K562 (cell line): Measurements from ENCODE around the gene PIK3R1. TPM values are rescaled to one million over a fixed set of nuclear protein-coding genes. Genes with fewer than 3 reads are reported as not detected.
A peak's percentile ranks its signal among the peaks of the same experiment; 100 is the strongest.

ENCODE experiments used
- CC2D1A ChIP-seq: fragments of 450-650 bp; IDR thresholded peaks from 2 replicates; pipeline ENCODE4 v1.6.1; 2017; ENCODE audit warnings: mild to moderate bottlenecking
- CEBPG ChIP-seq, 3 experiments: fragments of 200-800 bp in 1 of 3; sonication (Bioruptor generic) in 1 of 3; sonication (generic) in 1 of 3; formaldehyde crosslinking in 1 of 3; IDR thresholded peaks in 2 of 3; conservative IDR thresholded peaks in 1 of 3; 2 replicates each; pipeline versions ENCODE4 v1.6.1 to v1.8.0; 2016 to 2022; ENCODE audit warnings: missing compliant biosample characterization in 2 of 3, missing genetic modification characterization in 2 of 3, mild to moderate bottlenecking in 1 of 3, missing genetic modification reagents in 1 of 3
- ESRRA ChIP-seq: fragments of 450-650 bp; IDR thresholded peaks from 2 replicates; pipeline ENCODE4 v1.6.1; 2014; ENCODE audit warnings: low read depth, mild to moderate bottlenecking, moderate library complexity, borderline replicate concordance
- ETS1 ChIP-seq: conservative IDR thresholded peaks from 2 replicates; pipeline ENCODE4 v1.6.1; 2011; ENCODE audit warnings: low read depth, mild to moderate bottlenecking, low read length; ENCODE audit not compliant: control insufficient read depth
- FOXA3 ChIP-seq, 2 experiments: fragments of 450-650 bp in 1 of 2; sonication (generic) in 1 of 2; formaldehyde crosslinking; IDR thresholded peaks in 1 of 2; conservative IDR thresholded peaks in 1 of 2; 2 replicates each; pipeline versions ENCODE4 v1.4.0 to v1.8.0; 2020 to 2022; ENCODE audit warnings: mild to moderate bottlenecking in 2 of 2, missing genetic modification reagents in 1 of 2
- HMBOX1 ChIP-seq: sonication (generic); IDR thresholded peaks from 2 replicates; pipeline ENCODE4 v1.6.1; 2016
- HMG20A ChIP-seq: fragments of 450-650 bp; formaldehyde crosslinking; conservative IDR thresholded peaks from 2 replicates; pipeline ENCODE4 v1.4.0; 2020; ENCODE audit warnings: mild to moderate bottlenecking, mixed read lengths
- IRF2 ChIP-seq: sonication (generic); formaldehyde crosslinking; IDR thresholded peaks from 2 replicates; pipeline ENCODE4 v1.8.1; 2022; ENCODE audit warnings: mild to moderate bottlenecking, missing genetic modification reagents
- MNT ChIP-seq, 2 experiments: fragments of 450-650 bp; conservative IDR thresholded peaks; 2 replicates each; pipeline ENCODE4 v1.6.1; 2017; ENCODE audit warnings: mild to moderate bottlenecking in 2 of 2, moderate library complexity in 2 of 2
- NEUROD1 ChIP-seq: fragments of 150-350 bp; IDR thresholded peaks from 2 replicates; pipeline ENCODE4 v1.6.1; 2014; ENCODE audit warnings: borderline replicate concordance, low read length, low read depth; ENCODE audit not compliant: partially characterized antibody
- POLR3A ChIP-seq: IDR thresholded peaks from 2 replicates; pipeline ENCODE4 v1.6.1; 2011; ENCODE audit warnings: borderline replicate concordance, mild to moderate bottlenecking, moderate library complexity; ENCODE audit not compliant: insufficient read length, insufficient read depth; ENCODE audit errors: extremely low read depth
- PURB ChIP-seq: sonication (generic); formaldehyde crosslinking; IDR thresholded peaks from 2 replicates; pipeline ENCODE4 v1.9.0; 2021; ENCODE audit warnings: low read depth, mild to moderate bottlenecking, missing genetic modification reagents
- RBFOX2 ChIP-seq: fragments of 200-400 bp; formaldehyde crosslinking; IDR thresholded peaks from 2 replicates; pipeline ENCODE4 v1.6.1; 2017; ENCODE audit warnings: low read depth, mild to moderate bottlenecking, low read length, moderate library complexity
- STAT6 ChIP-seq: sonication (generic); formaldehyde crosslinking; IDR thresholded peaks from 2 replicates; pipeline ENCODE4 v1.8.1; 2023; ENCODE audit warnings: mild to moderate bottlenecking, missing genetic modification reagents
- TAF9B ChIP-seq: fragments of 450-650 bp; IDR thresholded peaks from 2 replicates; pipeline ENCODE4 v1.6.1; 2018; ENCODE audit warnings: mild to moderate bottlenecking; ENCODE audit not compliant: partially characterized antibody
- TCF15 ChIP-seq: fragments of 250-450 bp; sonication (Bioruptor Pico); IDR thresholded peaks from 2 replicates; pipeline ENCODE4 v1.8.0; 2022; ENCODE audit warnings: moderate library complexity, mild to moderate bottlenecking, inconsistent platforms
- ZC3H8 ChIP-seq: fragments of 450-650 bp; IDR thresholded peaks from 2 replicates; pipeline ENCODE4 v1.6.1; 2017
- ZFP1 ChIP-seq: fragments of 450-650 bp; formaldehyde crosslinking; IDR thresholded peaks from 2 replicates; pipeline ENCODE4 v1.4.0; 2020; ENCODE audit warnings: mild to moderate bottlenecking, mixed read lengths
- ZNF232 ChIP-seq: sonication (generic); formaldehyde crosslinking; IDR thresholded peaks from 2 replicates; pipeline ENCODE4 v1.8.0; 2022; ENCODE audit warnings: mild to moderate bottlenecking, missing genetic modification reagents
- ZNF384 ChIP-seq: IDR thresholded peaks from 2 replicates; pipeline ENCODE4 v1.6.1; 2012; ENCODE audit warnings: low read depth, low read length, improper control_type of control experiment
- ZNF668 ChIP-seq: fragments of 250-450 bp; sonication (Bioruptor Pico); IDR thresholded peaks from 2 replicates; pipeline ENCODE4 v1.8.0; 2022; ENCODE audit warnings: mild to moderate bottlenecking, inconsistent platforms
- polyA plus RNA-seq, 8 experiments: library from polyadenylated mRNA; depleted of rRNA in 4 of 8; stranded (reverse) in 5 of 8; unstranded in 3 of 8; fragments of >200 nt; fragmentation: Nextera tagmentation in 2 of 8; fragmentation: Illumina TruSeq in 1 of 8; extraction: Ambion mirVana in 2 of 8; extraction: Trizol in 1 of 8; gene quantifications; 2 replicates each; pipeline versions ENCODE4 v1.2.1 to v1.2.3, GENCODE V29; 2011 to 2014; ENCODE audit warnings: inconsistent platforms in 1 of 8, missing spikeins in 1 of 8
- total RNA-seq, 7 experiments: library from RNA; depleted of rRNA in 6 of 7; stranded (reverse); fragments of >200 nt in 6 of 7; fragmentation: Illumina TruSeq in 2 of 7; extraction: Trizol in 2 of 7; gene quantifications; 2 replicates each; pipeline versions ENCODE4 v1.2.1 to v1.2.3, GENCODE V29; 2011 to 2021; ENCODE audit warnings: low replicate concordance in 1 of 7

PIK3R1 gene
- total and polyA plus RNA-seq, 9 of the 15 experiments (the other 6 are each of a cell fraction or from before 2014, with no cell fraction given): 1.1 to 9.7 (median 4.8) TPM

- TF ChIP-seq MNT (conservative IDR thresholded peaks at IDR 0.05) (peak; percentile 28 to 43; a peak in 2 of 4 replicates), IRF2 (CRISPR knock-in tag) (no peak), POLR3A (no peak), FOXA3 (CRISPR knock-in tag; conservative IDR thresholded peaks at IDR 0.05 in 1 of 2, IDR thresholded peaks at IDR 0.05 in 1 of 2) (no peak), ZFP1 (CRISPR knock-in tag) (no peak), RBFOX2 (no peak), ZC3H8 (no peak), ZNF668 (CRISPR knock-in tag) (no peak), ZNF232 (CRISPR knock-in tag) (no peak), HMG20A (CRISPR knock-in tag) (no peak), TAF9B (no peak), TCF15 (no peak), HMBOX1 (peak; percentile 75; the same call in 1 of the 2 replicates), PURB (no peak), ETS1 (no peak), STAT6 (CRISPR knock-in tag) (no peak), ZNF384 (no peak), CEBPG (CRISPR knock-in tag; IDR thresholded peaks at IDR 0.05) (no peak), CEBPG (tag; conservative IDR thresholded peaks at IDR 0.05 in 1 of 2, IDR thresholded peaks at IDR 0.05 in 1 of 2) (no peak), NEUROD1 (no peak), CC2D1A (no peak), ESRRA (peak; percentile 79)
Observed at GRCh38 chr5:68344447-68345111, 129.0 kb downstream of the PIK3R1 start (continued).
